ENCODE data around the gene CRIM1.

CRIM1 gene

GRCh38 chr2:36397728-36398413 is 42.3 kb downstream of the CRIM1 start:
- DNase-seq (ENCODE audit: low read depth): no peak

- DNase-seq (ENCODE audit: low read depth): no peak
Observed at GRCh38 chr2:36399050-36399449, 43.5 kb downstream of the CRIM1 start.

DNA sequence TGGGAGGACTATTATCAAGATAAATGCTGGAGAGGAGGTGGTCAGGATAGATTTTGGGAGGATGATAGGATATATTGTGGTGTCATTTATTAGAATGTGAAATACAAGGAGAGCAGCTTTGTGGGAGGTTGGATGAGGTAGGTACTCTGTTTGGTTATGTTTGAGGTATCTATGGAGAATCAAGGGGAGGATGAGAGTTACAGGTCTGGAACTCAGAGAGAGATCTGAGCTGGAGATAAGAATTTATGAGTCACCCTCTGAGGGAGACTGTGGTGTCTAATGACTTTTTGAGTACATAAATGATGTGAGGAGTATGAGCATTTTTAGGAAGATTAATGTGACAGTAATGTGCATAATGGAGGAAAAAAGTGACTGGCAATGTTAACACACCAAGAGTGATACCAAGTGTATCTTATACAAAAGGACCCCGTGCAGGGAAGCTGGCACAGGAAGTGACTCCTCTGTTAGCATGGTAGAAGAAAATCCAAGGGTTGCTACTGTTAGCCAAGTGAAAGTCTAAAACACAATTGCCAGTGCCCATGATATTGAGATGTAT is 48.2 kb downstream of the CRIM1 start:
- no peak for DNase-seq (ENCODE audit: low read depth)

DNA sequence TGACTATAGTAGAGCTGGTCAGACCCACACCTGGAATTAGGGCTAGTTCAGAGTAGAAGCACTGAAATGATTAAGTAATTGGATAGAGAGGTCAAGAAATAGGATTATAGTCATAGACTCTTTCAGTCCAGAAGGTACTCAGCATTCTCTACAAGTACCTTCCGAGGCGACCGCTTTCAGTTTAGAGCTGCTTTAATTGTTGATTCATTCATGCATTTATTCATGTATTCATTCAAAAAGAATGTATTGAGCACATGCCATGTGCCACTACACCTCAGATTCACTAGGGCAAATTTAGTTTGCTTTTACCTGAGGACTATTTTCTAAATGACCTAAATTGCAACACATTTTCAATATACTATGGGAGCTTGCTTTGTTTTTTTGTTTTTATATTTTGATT is 48.7 kb downstream of the CRIM1 start:
- no peak for DNase-seq (ENCODE audit: low read depth)

DNA sequence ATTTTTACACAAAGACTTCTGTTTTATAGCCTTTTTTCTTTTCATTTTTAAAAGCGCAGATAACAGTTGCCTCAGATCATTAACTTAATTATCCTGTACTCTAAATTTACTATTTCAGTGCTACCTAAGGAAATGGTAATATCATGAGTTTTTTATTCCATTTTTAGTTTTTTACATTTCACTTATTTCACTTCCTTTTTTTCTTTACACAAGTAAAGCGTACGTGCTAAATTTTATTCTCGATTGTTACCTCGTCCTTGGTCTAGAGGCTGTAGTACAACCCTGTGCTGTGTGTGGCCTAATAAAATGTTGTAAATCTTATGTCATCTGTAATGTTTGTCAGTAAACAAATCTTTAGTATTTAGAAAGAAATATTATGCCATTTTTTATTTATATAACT is 49.2 kb downstream of the CRIM1 start:
- DNase-seq (ENCODE audit: low read depth): no peak

DNA sequence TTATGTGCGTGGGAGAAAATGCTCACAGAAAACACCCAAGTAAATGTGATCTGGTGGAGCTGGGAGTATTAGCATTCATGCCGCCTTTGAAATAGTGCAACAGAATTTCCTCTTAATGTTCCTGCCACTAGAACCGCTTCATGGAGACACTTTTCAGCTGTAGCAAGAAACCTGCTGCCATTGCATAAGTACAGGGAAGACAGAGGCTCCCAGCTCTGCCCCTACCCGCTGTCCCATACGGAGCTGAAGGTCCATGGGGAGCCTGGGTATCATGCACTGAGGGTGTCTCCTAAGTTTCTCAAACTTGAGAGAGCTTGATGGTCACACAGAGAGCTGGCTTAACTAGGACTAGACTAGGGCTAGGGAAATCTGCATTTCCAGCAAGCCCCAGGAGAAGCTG is 49.6 kb downstream of the CRIM1 start:
- no peak for DNase-seq (ENCODE audit: low read depth)

- no peak for DNase-seq (ENCODE audit: low read depth)
Observed at GRCh38 chr2:36406296-36406695, 50.7 kb downstream of the CRIM1 start.

DNA sequence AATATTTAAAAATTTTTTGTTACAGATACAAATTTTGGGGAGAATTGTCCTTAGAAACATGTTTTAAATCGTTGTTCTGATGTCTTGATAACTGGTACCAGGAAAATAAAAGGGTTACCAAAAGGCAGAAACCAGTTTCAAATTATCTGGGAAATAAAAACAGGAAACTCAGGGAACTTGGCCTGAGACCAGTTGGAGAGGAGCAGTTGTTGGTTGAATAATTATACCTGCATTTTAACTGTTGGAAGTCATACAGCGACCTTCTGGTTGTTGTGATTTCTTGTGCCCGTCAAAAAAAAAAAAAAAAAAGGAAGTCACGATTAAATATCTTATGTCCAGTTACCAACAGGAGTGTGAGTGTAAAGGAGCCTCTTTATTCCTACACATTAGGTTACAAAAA is 51.8 kb downstream of the CRIM1 start:
- DNase-seq (ENCODE audit: low read depth): no peak

DNA sequence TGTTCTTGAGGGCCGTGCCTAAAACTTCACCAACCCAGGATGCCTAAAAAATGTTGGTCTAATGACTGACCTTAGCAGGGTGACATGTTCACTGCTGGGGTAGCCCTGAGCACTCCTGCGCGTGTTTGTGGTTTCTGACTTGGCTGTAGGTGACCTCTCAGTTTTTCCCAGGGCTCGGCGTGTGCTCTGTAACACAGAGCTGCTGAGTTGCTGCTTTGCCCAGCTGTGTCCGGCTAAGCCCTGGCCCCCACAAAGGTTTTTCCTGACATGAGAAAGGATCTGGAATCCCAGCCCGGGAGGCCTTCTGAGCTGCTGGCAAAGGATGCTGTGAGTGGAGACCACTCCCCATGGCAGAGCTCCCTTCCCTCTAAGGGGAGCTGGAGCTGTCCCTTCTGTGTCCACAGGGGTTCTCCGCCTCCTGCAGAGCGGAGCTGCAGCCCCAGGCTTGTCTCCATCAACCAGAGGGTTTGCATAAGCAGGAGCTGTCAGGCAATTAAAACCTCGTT is 52.7 kb downstream of the CRIM1 start:
- DNase-seq (ENCODE audit: low read depth): no peak

- DNase-seq (ENCODE audit: low read depth): no peak
Observed at GRCh38 chr2:36409335-36409734, 53.8 kb downstream of the CRIM1 start.

DNA sequence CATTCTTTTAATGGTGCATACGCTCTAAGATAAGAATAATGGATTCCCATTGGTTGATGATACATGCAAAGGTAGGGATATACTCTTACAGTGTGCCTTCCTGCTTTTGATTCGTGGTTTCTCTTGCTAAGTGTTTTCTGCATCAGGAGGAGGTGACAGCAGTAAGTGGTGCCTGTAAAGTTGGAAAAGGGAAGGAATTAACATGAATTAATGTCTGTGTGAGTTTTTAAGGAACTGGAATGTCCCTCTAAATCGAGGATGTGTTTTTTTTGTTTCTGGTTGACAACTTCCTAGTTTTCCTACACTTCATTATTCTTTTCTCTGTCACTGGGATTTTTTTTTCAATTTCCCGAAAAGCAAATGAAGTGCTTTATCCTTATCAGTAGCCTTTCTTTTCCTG is 54.4 kb downstream of the CRIM1 start:
- no peak for DNase-seq (ENCODE audit: low read depth)

- DNase-seq (ENCODE audit: low read depth): no peak
Observed at GRCh38 chr2:36410681-36411080, 55.1 kb downstream of the CRIM1 start.

GRCh38 chr2:36411962-36412444 is 56.4 kb downstream of the CRIM1 start:
- DNase-seq (ENCODE audit: low read depth): no peak

- no peak for DNase-seq (ENCODE audit: low read depth)
Observed at GRCh38 chr2:36413218-36413617, 57.6 kb downstream of the CRIM1 start.

DNA sequence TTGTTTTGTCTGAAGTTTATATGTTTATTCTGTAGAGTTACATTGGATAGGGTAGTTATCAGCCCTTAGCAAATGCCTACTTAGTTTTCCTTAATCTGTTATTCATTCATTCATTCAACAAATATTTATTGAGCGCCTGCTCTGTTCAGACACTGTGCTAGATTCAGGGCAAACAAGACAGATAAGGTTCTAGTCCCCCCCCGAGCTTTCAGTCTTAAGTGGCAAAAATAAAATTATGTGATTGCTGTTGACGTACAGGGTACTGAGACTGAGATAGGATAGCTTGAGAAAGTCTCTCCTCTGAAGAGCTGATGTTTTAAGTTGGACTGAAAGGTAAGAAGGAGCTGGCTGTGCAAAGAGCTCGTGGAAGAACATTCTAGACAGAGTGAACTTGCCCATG is 58.7 kb downstream of the CRIM1 start:
- DNase-seq (ENCODE audit: low read depth): no peak

GRCh38 chr2:36415381-36416022 is 59.9 kb downstream of the CRIM1 start:
- no peak for DNase-seq (ENCODE audit: low read depth)

DNA sequence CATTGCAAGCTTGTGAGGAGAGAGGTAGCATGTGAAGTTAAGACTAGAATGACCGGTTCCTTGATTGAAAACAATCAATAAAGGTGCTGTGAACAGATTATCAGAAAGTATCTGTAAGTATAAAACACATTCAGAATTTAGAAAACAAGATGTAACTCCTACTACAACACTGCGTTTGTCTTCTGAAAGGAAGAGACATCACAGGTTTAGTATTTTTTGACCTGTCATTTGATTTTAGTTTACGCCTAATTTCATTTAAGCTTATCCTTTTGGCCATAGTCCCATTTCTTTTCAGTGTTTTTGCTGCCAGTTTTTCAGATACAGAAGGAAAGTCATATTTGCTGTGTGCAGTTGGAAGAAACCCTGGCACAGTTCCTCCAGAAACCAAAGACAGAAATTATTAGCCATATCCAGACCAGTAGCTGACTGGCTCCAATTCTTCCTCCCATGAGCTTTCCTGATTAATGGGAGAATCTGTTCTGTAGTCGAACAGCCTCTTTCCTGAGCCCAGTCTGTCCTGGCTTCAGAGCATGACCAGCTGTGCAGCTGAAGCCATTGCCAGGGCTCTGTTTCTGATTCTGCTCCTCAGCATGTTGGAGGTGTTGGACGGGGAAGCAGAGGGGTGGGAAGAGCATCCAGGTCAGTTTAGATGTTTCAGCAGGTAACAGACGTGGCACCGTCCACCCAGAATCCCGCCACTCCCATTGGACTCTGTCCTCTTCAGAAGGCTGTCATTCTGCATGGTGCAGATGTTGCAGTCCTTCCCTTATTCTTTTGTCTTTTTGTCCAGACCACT is 61.0 kb downstream of the CRIM1 start:
- no peak for DNase-seq (ENCODE audit: low read depth)

DNA sequence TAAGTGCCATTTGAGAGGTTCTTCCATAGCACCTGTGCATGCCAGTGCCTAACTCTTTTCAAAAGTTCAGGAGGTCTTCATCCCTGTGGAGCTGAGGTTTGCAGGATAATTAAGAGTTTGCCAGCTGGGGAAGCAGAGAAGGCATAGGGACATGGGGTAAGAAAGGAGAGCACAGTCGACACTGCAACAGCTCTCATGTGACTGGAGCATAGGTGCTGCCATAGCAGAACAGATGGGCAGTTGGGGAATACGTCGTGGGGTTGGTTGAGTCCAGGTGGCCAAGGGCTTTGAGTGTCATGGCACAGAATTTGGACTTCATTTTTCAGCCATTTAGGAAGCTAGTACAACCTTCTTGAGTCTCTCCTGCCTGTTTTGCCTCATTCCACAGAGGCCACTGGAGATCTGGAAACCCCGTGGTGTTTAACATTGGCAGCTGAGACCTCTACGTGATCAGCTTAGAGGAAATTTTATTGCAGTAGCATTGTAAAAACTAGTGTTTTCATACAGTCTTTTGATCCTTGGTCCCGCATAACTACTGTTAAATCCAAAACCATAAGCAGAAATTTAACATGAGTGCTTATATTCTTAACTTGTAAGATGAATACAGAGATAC is 65.1 kb downstream of the CRIM1 start:
- no peak for DNase-seq (ENCODE audit: low read depth)

- no peak for DNase-seq (ENCODE audit: low read depth)
Observed at GRCh38 chr2:36421379-36421778, 65.8 kb downstream of the CRIM1 start.

DNA sequence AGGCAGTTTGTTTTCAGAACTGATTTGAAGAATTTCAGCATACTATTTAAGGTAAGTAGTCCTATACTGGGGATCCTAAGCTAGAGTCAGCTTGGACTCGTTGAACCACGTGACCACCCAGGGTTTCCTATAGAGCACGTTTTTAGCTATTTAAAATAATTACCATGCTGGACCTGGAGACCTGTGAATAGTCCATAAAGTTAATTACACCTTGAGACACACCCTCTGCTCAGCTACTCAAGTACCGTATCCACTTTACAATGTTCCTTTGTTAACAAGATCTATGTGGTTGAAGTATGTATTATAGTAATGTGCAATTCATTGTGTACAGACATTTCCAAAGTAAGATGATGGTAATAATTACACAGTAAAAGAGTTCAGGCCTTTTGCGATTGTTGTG is 67.6 kb downstream of the CRIM1 start:
- no peak for DNase-seq (ENCODE audit: low read depth)

- no peak for DNase-seq (ENCODE audit: low read depth)
Observed at GRCh38 chr2:36423619-36424120, 68.1 kb downstream of the CRIM1 start.
